ENCODE results near the gene VSTM2B.

The VSTM2B gene

GRCh38 chr19:29489172-29489951, 36.4 kb upstream of the VSTM2B start:
- H3K4me3 Mint-ChIP-seq: no peak overlapping the region
- H3K36me3 Mint-ChIP-seq: no peaks in the 10 kb centered on the region
- peaks cover 12% of the 10 kb centered on the region for H3K9me3 Mint-ChIP-seq
- no peak for ATAC-seq
- H3K27me3 Mint-ChIP-seq: peaks cover 13% of the 10 kb centered on the region
- H3K4me1 Mint-ChIP-seq: no peaks in the 10 kb centered on the region
- no peak overlapping the region for H3K27ac Mint-ChIP-seq

- peaks cover 10% of the 10 kb centered on the region for H3K9me3 Mint-ChIP-seq
- H3K27ac Mint-ChIP-seq: no peak overlapping the region
- peaks cover 13% of the 10 kb centered on the region for H3K27me3 Mint-ChIP-seq
- H3K36me3 Mint-ChIP-seq: no peaks in the 10 kb centered on the region
- H3K4me1 Mint-ChIP-seq: no peaks in the 10 kb centered on the region
- no peak overlapping the region for H3K4me3 Mint-ChIP-seq
- no peak for ATAC-seq
These were observed 34.3 kb upstream of the VSTM2B start for GRCh38 chr19:29491491-29491890.

DNA sequence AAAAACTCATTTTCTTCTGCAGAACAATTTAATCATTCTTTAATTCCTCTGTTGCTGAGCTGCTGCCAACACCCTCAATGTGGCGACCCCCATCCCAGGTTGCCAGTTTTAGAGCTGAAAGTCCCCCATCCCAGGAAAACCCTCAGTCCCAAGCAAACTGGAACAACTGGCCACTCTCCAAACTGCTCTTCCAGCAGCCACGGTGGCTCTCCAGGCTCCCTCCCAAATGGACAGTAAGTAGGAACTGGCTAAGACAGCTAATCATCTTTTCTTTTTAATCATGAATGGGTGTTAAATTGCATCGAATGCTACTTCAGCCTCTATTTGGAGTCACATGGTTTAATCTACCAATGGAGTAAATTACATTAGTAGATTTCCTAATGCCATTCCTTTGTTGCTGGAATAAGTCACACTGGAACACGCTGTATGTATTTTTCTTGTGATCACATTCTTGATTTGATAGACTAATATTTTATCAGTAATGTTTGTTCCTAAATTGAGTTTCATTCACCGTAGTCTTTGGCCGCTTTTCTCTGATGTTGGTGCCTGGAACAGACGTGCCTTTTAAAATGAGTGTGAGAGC, 33.7 kb upstream of the VSTM2B start:
- no peaks in the 10 kb centered on the region for H3K36me3 Mint-ChIP-seq
- H3K4me1 Mint-ChIP-seq: no peaks in the 10 kb centered on the region
- H3K9me3 Mint-ChIP-seq: peaks cover 10% of the 10 kb centered on the region
- H3K27ac Mint-ChIP-seq: no peak overlapping the region
- ATAC-seq: no peak
- H3K4me3 Mint-ChIP-seq: no peak overlapping the region
- H3K27me3 Mint-ChIP-seq: peaks cover 13% of the 10 kb centered on the region

GRCh38 chr19:29492769-29493168, 33.0 kb upstream of the VSTM2B start:
- peaks cover 13% of the 10 kb centered on the region for H3K27me3 Mint-ChIP-seq
- H3K4me1 Mint-ChIP-seq: no peaks in the 10 kb centered on the region
- H3K36me3 Mint-ChIP-seq: no peaks in the 10 kb centered on the region

GRCh38 chr19:29495091-29495490, 30.7 kb upstream of the VSTM2B start:
- Mint-ChIP-seq H3K9me3 (peaks cover 6% of the 10 kb centered on the region), H3K4me1 (no peaks in the 10 kb centered on the region), H3K27ac (no peak overlapping the region), H3K36me3 (no peaks in the 10 kb centered on the region), H3K27me3 (peaks cover 13% of the 10 kb centered on the region), H3K4me3 (no peak overlapping the region)
- ATAC-seq: no peak

More at GRCh38 chr19:29492769-29493168, 33.0 kb upstream of the VSTM2B start:
- Mint-ChIP-seq H3K4me3 (no peak overlapping the region), H3K9me3 (peaks cover 7% of the 10 kb centered on the region), H3K27ac (no peak overlapping the region)
- no peak for ATAC-seq

DNA sequence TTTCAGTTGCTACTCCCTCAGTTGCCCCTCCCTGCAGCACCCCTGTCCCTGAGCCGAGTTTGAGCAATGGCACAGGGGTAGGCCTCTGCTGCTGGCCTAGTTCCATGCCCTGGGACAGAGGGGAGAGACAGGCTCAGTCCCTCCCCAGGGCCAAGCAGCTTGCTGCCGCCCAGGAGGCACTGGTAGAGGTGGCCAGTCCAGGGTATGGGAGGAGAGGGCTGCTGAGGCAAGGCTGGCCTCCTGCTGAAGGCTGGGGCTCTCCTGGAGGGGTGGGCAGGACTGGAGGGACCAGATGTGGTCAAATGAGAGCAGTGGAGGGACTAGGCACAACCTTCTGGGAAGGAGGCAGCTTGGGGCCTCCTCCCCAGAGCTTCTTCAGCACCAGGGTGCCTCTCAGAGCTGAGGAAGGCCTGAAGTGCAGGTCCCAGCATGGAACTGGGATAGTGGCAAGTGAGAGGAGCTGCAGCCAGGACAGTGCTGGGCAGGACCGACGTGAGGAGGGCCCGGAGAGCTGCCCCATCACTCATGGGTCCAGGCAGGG, 29.8 kb upstream of the VSTM2B start:
- Mint-ChIP-seq H3K27me3 (peaks cover 13% of the 10 kb centered on the region), H3K36me3 (no peaks in the 10 kb centered on the region), H3K27ac (no peak overlapping the region), H3K4me1 (no peaks in the 10 kb centered on the region), H3K9me3 (peaks cover 6% of the 10 kb centered on the region), H3K4me3 (no peak overlapping the region)
- no peak for ATAC-seq

DNA sequence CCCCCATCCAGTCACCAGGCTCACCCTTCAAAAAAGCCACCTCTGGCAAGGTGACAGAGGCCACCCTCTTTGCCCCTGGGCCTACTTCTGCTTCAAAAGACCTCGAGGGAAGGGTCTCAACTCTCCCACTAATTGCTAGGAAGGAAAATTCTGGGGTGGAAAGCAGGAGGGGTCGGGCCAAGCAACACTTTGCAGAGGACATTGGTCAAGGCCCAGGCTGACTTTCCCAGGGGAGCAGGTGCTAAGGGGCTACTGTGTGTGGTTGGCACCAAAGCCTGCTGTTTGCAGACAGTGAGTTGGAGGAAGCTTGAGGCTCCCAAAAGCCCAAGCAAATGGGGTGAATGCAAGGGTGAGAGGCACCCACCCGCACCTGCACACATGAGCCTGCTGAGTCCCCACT, 28.6 kb upstream of the VSTM2B start:
- Mint-ChIP-seq H3K4me1 (no peaks in the 10 kb centered on the region), H3K9me3 (peaks cover 6% of the 10 kb centered on the region), H3K27ac (no peak overlapping the region), H3K36me3 (no peaks in the 10 kb centered on the region), H3K27me3 (peaks cover 2% of the 10 kb centered on the region), H3K4me3 (no peak overlapping the region)
- no peak for ATAC-seq

- H3K4me3 Mint-ChIP-seq: no peak overlapping the region
- peaks cover 6% of the 10 kb centered on the region for H3K9me3 Mint-ChIP-seq
- ATAC-seq: no peak
- H3K36me3 Mint-ChIP-seq: no peaks in the 10 kb centered on the region
- no peak overlapping the region for H3K27ac Mint-ChIP-seq
- H3K27me3 Mint-ChIP-seq: no peaks in the 10 kb centered on the region
- H3K4me1 Mint-ChIP-seq: no peaks in the 10 kb centered on the region
These were observed 27.9 kb upstream of the VSTM2B start for GRCh38 chr19:29497686-29498436.

GRCh38 chr19:29499261-29499920, 26.4 kb upstream of the VSTM2B start:
- H3K9me3 Mint-ChIP-seq: peaks cover 4% of the 10 kb centered on the region
- ATAC-seq: no peak
- no peak overlapping the region for H3K27ac Mint-ChIP-seq
- H3K27me3 Mint-ChIP-seq: no peaks in the 10 kb centered on the region
- no peaks in the 10 kb centered on the region for H3K4me1 Mint-ChIP-seq
- H3K4me3 Mint-ChIP-seq: no peak overlapping the region
- H3K36me3 Mint-ChIP-seq: no peaks in the 10 kb centered on the region

- ATAC-seq: no peak
- Mint-ChIP-seq H3K9me3 (peaks cover 4% of the 10 kb centered on the region), H3K36me3 (no peaks in the 10 kb centered on the region), H3K4me3 (no peak overlapping the region), H3K4me1 (no peaks in the 10 kb centered on the region), H3K27me3 (no peaks in the 10 kb centered on the region), H3K27ac (no peak overlapping the region)
These were observed 25.7 kb upstream of the VSTM2B start for GRCh38 chr19:29499921-29500590.

- Mint-ChIP-seq H3K27ac (no peak overlapping the region), H3K4me1 (no peaks in the 10 kb centered on the region), H3K9me3 (no peaks in the 10 kb centered on the region), H3K36me3 (no peaks in the 10 kb centered on the region), H3K4me3 (no peak overlapping the region), H3K27me3 (no peaks in the 10 kb centered on the region)
- no peak for ATAC-seq
These were observed 23.8 kb upstream of the VSTM2B start for GRCh38 chr19:29501816-29502580.

GRCh38 chr19:29502581-29502850, 23.3 kb upstream of the VSTM2B start:
- Mint-ChIP-seq H3K27ac (no peak overlapping the region), H3K4me1 (no peaks in the 10 kb centered on the region), H3K4me3 (no peak overlapping the region), H3K9me3 (no peaks in the 10 kb centered on the region), H3K36me3 (no peaks in the 10 kb centered on the region), H3K27me3 (no peaks in the 10 kb centered on the region)
- no peak for ATAC-seq

GRCh38 chr19:29503140-29503758, 22.5 kb upstream of the VSTM2B start:
- Mint-ChIP-seq H3K9me3 (no peaks in the 10 kb centered on the region), H3K27ac (no peak overlapping the region), H3K4me3 (no peak overlapping the region), H3K27me3 (peaks cover 6% of the 10 kb centered on the region), H3K36me3 (no peaks in the 10 kb centered on the region), H3K4me1 (no peaks in the 10 kb centered on the region)
- no peak for ATAC-seq

DNA sequence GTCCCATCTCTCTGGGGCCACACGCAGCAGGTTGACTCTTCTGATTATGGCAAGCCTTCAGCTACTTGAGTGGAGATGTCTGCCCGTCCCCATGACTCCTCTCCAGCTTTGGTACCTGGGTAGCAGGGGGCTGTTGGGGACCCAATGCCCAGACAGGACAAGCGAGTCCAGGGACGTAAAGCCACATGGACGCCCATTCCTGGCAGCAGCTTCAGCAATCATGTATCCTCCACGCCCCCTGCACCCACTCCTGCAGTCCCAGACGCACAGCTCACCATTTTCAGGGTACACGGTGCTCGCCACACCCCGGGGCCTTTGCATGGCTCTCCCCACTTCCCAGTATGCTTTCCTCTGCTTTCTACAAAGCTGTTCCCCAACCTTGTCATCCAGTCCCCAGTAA, 22.0 kb upstream of the VSTM2B start:
- Mint-ChIP-seq H3K4me1 (no peaks in the 10 kb centered on the region), H3K36me3 (no peaks in the 10 kb centered on the region), H3K9me3 (no peaks in the 10 kb centered on the region), H3K27me3 (peaks cover 11% of the 10 kb centered on the region), H3K4me3 (no peak overlapping the region), H3K27ac (no peak overlapping the region)
- ATAC-seq: no peak
